Stomach (tissue), 9 donors: ENCODE data around the gene PDGFD. TPM values are rescaled to one million over a fixed set of nuclear protein-coding genes. Genes with fewer than 3 reads are reported as not detected.

Source experiments
- DNase-seq, 2 donors: peaks; one replicate each; pipeline versions ENCODE4 v3.0.0 to v3.0.0-alpha.2; 2013 to 2019
- H3K27ac ChIP-seq, 5 donors: fragments of 200-600 bp in 4 of 5; sonication (generic) in 4 of 5; one replicate each; pipeline ENCODE4 v1.5.1; 2013 to 2019; ENCODE audit warnings: mild to moderate bottlenecking in 1 of 5, moderate library complexity in 1 of 5
- H3K27me3 ChIP-seq, 3 donors: fragments of 200-600 bp; sonication (generic); one replicate each; pipeline ENCODE4 v1.5.1; 2017 to 2019; ENCODE audit warnings: mixed run types in 1 of 3
- H3K36me3 ChIP-seq, 4 donors: fragments of 200-600 bp; sonication (generic); 1 replicate in 3 of 4; 2 replicates in 1 of 4; pipeline ENCODE4 v1.5.1; 2016 to 2019
- H3K4me1 ChIP-seq, 4 donors: fragments of 200-600 bp; sonication (generic); one replicate each; pipeline ENCODE4 v1.5.1; 2016 to 2019
- H3K4me3 ChIP-seq, 4 donors: fragments of 200-600 bp; sonication (generic) in 3 of 4; one replicate each; pipeline ENCODE4 v1.5.1; 2016 to 2019; ENCODE audit warnings: mild to moderate bottlenecking in 1 of 4
- H3K9me3 ChIP-seq, 4 donors: fragments of 200-600 bp; sonication (generic); one replicate each; pipeline ENCODE4 v1.5.1; 2016 to 2019
- CTCF ChIP-seq, 7 experiments: fragments of 450-650 bp in 4 of 7; fragments of 200-600 bp in 3 of 7; sonication (generic) in 3 of 7; IDR thresholded peaks; one replicate each; pipeline ENCODE4 v1.5.1; 2016 to 2019; ENCODE audit warnings: antibody characterized with exemption in 7 of 7, control low read depth in 2 of 7, mild to moderate bottlenecking in 1 of 7
- EP300 ChIP-seq: sonication (generic); formaldehyde crosslinking; IDR thresholded peaks from one replicate; pipeline ENCODE4 v1.6.1; 2017; ENCODE audit warnings: antibody characterized with exemption
- POLR2A ChIP-seq, 4 donors: fragments of 450-650 bp; IDR thresholded peaks; one replicate each; pipeline ENCODE4 v1.6.1; 2016; ENCODE audit warnings: antibody characterized with exemption in 4 of 4, control low read depth in 2 of 4, mild to moderate bottlenecking in 1 of 4, moderate library complexity in 1 of 4
- POLR2AphosphoS5 ChIP-seq, 3 donors: sonication (generic); formaldehyde crosslinking; IDR thresholded peaks; one replicate each; pipeline ENCODE4 v1.6.1; 2016; ENCODE audit warnings: antibody characterized with exemption in 3 of 3
- WGBS, 5 donors: extraction: QIAGEN DNeasy Blood & Tissue Kit in 3 of 5; methylation state at CpG; one replicate each; pipeline versions ENCODE4 v1.1.5 to v1.1.7; 2013 to 2018; 5-methylcytosine and 5-hydroxymethylcytosine counted together
- intact Hi-C: fragments of 100-400 bp; cut with DNase I; formaldehyde crosslinking; loops from one replicate; pipeline ENCODE4 v1.15.1; 2023; ENCODE audit warnings: low total_unique reads
- polyA plus RNA-seq, 3 donors: library from polyadenylated mRNA; stranded (reverse); fragments of 200-250 nt; gene quantifications; one replicate each; pipeline ENCODE4 v1.2.3, GENCODE V29; 2013
- total RNA-seq, 5 donors: library from RNA; depleted of rRNA; stranded (reverse); fragments of >200 nt; gene quantifications; one replicate each; pipeline versions ENCODE4 v1.1.0 to v1.2.3, GENCODE V29; 2014 to 2016
- donor health status: healthy with polysubstance abuse.
- donor health status: Bipolar disorder and iron deficiency.
- donor health status: healthy.

Gene PDGFD
- total and polyA plus RNA-seq, 8 donors, result 2.4 to 41.5 (median 9.0) TPM; not detected in 1

DNA sequence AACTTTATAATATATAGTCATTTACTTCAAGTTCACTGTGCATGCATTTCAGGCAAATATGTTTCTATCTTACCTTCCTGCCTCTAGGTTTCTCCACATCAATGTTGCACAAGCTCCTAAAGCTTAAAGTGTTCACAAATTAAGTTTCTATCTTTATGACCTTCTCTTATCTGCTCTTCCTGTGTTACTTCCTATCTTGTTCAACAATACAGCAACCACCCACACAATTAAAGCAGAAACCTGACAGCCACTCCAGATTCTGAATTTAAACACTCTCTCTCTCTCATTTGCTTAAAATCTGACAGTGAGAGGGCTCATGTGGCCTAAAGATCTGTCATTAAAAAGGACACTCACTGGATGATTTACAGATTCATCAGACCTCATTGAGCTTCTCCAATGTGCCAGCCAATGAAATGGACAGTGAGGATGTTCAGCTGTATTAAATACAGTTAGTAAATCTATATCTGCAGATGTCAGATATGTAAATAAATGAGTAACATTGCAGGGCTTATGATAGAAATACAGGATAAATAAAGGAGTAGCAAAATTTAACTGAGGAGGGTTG, 10.9 kb downstream of the PDGFD start:
- intact Hi-C loops, result loop anchor here (10.0 kb wide), 1 partner anchor 468 kb away; no protein-coding TSS in a partner anchor
- no peaks in the 10 kb centered on the region for H3K27me3 ChIP-seq
- no peaks in the 10 kb centered on the region for H3K9me3 ChIP-seq
- no peaks in the 10 kb centered on the region for H3K36me3 ChIP-seq
- H3K27ac ChIP-seq, result no peak overlapping the region
- no peak for TF ChIP-seq POLR2A (IDR thresholded peaks at IDR 0.05)
- no peak for TF ChIP-seq EP300
- no peak for TF ChIP-seq CTCF (IDR thresholded peaks at IDR 0.05)
- no peak for TF ChIP-seq POLR2AphosphoS5 (IDR thresholded peaks at IDR 0.05)
- DNase-seq, result no peak
- no peak overlapping the region for H3K4me3 ChIP-seq
- peaks cover 0 to 12% (median 0%) of the 10 kb centered on the region in 4 donors for H3K4me1 ChIP-seq

GRCh38 chr11:104151404-104152204, 12.3 kb downstream of the PDGFD start:
- DNase-seq, result no peak
- Histone ChIP-seq H3K36me3 (no peaks in the 10 kb centered on the region), H3K4me3 (no peak overlapping the region), H3K4me1 (peaks cover 0 to 11% (median 0%) of the 10 kb centered on the region in 4 donors), H3K9me3 (no peaks in the 10 kb centered on the region), H3K27me3 (no peaks in the 10 kb centered on the region), H3K27ac (no peak overlapping the region)
- WGBS, 5 donors, result 55 to 69% (median 60%) methylated on average over 8 of the region's 8 CpGs
- TF ChIP-seq POLR2A (IDR thresholded peaks at IDR 0.05) (no peak), CTCF (IDR thresholded peaks at IDR 0.05) (peak in 3 of 7 experiments; percentile 26 to 39 (median 39)), EP300 (no peak)
- intact Hi-C loops, result loop anchor here (10.0 kb wide), 1 partner anchor 467 kb away; no protein-coding TSS in a partner anchor

- Histone ChIP-seq H3K4me1 (peaks cover 0 to 5% (median 0%) of the 10 kb centered on the region in 4 donors), H3K27me3 (no peaks in the 10 kb centered on the region), H3K9me3 (no peaks in the 10 kb centered on the region), H3K27ac (no peak overlapping the region), H3K36me3 (no peaks in the 10 kb centered on the region), H3K4me3 (no peak overlapping the region)
- intact Hi-C loops, result no loop called here
- no peak for TF ChIP-seq POLR2AphosphoS5 (IDR thresholded peaks at IDR 0.05)
- TF ChIP-seq CTCF (IDR thresholded peaks at IDR 0.05), result no peak
- no peak for TF ChIP-seq POLR2A (IDR thresholded peaks at IDR 0.05)
- TF ChIP-seq EP300, result no peak
- DNase-seq, result no peak
- WGBS, 5 donors, result 75 to 90% (median 84%) methylated on average over 2 of the region's 2 CpGs
Measured at GRCh38 chr11:104148706-104149105, 15.2 kb downstream of the PDGFD start.

DNA sequence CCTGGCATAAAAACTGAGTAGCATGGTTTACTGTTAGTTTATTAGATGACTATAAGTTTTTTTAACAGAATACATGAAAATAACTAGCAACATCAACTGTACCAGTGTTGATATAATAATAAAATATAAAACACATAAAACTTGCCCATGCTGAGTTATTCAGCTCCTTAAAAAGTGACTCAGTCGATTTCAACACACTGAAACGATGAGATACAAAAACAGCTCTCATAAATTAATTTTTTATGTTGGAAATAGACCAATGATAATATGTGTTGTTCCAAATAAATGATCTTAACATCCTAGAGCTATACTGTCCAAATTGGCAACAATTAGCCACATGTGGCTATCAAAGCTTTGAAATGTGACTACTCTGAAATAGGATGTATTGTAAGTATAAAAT, 15.9 kb downstream of the PDGFD start:
- Histone ChIP-seq H3K36me3 (no peaks in the 10 kb centered on the region), H3K27ac (no peak overlapping the region), H3K9me3 (no peaks in the 10 kb centered on the region), H3K4me3 (no peak overlapping the region), H3K4me1 (peaks cover 0 to 2% (median 0%) of the 10 kb centered on the region in 4 donors), H3K27me3 (no peaks in the 10 kb centered on the region)
- 78 to 86% (median 81%) methylated on average over 2 of the region's 2 CpGs for WGBS, 5 donors
- TF ChIP-seq CTCF (IDR thresholded peaks at IDR 0.05) (no peak), POLR2AphosphoS5 (IDR thresholded peaks at IDR 0.05) (no peak), EP300 (no peak), POLR2A (IDR thresholded peaks at IDR 0.05) (no peak)
- intact Hi-C loops, result no loop called here
- DNase-seq, result no peak
